RWPE2 (cell line): ENCODE measurements around the gene TECPR2.

ENCODE experiments used
- ATAC-seq: fragments of 200-7000 bp; cut with Tn5 transposase; 3 replicates; pipeline ENCODE4 v1.9.1; 2021; ENCODE audit warnings: low read depth
- DNase-seq: peaks from one replicate; pipeline ENCODE4 v3.0.0-alpha.2; 2020; ENCODE audit warnings: low spot score
- H3K27ac ChIP-seq: fragments of 450-650 bp; 2 replicates; pipeline ENCODE4 v1.5.1; 2017; ENCODE audit warnings: mild to moderate bottlenecking; ENCODE audit not compliant: poor library complexity, severe bottlenecking
- H3K27me3 ChIP-seq: fragments of 250-450 bp; sonication (Bioruptor Pico); 2 replicates; pipeline ENCODE4 v1.5.1; 2021; ENCODE audit warnings: mild to moderate bottlenecking, moderate library complexity; ENCODE audit not compliant: insufficient read depth, poor library complexity, severe bottlenecking
- H3K36me3 ChIP-seq: fragments of 250-450 bp; sonication (Bioruptor Pico); 2 replicates; pipeline ENCODE4 v1.5.1; 2020; ENCODE audit warnings: low read depth, mild to moderate bottlenecking, moderate library complexity
- H3K4me1 ChIP-seq: fragments of 250-450 bp; sonication (Bioruptor Pico); 2 replicates; pipeline ENCODE4 v1.5.1; 2021; ENCODE audit warnings: mild to moderate bottlenecking, moderate library complexity; ENCODE audit not compliant: insufficient read depth, poor library complexity, severe bottlenecking
- H3K4me3 ChIP-seq: fragments of 250-450 bp; sonication (Bioruptor Pico); 2 replicates; pipeline ENCODE4 v1.5.1; 2021; ENCODE audit warnings: mild to moderate bottlenecking, moderate library complexity; ENCODE audit not compliant: severe bottlenecking
- H3K9me3 ChIP-seq: fragments of 250-450 bp; sonication (Bioruptor Pico); 2 replicates; pipeline ENCODE4 v1.5.1; 2021; ENCODE audit warnings: mild to moderate bottlenecking, moderate library complexity; ENCODE audit not compliant: severe bottlenecking
- CTCF ChIP-seq: fragments of 450-650 bp; IDR thresholded peaks from one replicate; pipeline ENCODE4 v1.5.1; 2017; ENCODE audit warnings: mild to moderate bottlenecking, moderate library complexity; ENCODE audit not compliant: poor library complexity, severe bottlenecking

The TECPR2 gene

GRCh38 chr14:102316743-102317563, 45.8 kb upstream of the TECPR2 start:
- Histone ChIP-seq H3K4me3 (peak overlapping the region; percentile 52), H3K27ac (peak overlapping the region; percentile 46), H3K36me3 (no peaks in the 10 kb centered on the region), H3K27me3 (no peaks in the 10 kb centered on the region), H3K4me1 (peaks cover 17% of the 10 kb centered on the region), H3K9me3 (no peaks in the 10 kb centered on the region)
- DNase-seq (peak; percentile 91), ATAC-seq (peak; percentile 68)
- TF ChIP-seq CTCF, result peak; percentile 96

- peak overlapping the region; percentile 46 for H3K27ac ChIP-seq
- peak overlapping the region; percentile 52 for H3K4me3 ChIP-seq
- TF ChIP-seq CTCF, result no peak
- DNase-seq (no peak), ATAC-seq (no peak)
- H3K4me1 ChIP-seq, result peaks cover 17% of the 10 kb centered on the region
- H3K9me3 ChIP-seq, result no peaks in the 10 kb centered on the region
- peaks cover 3% of the 10 kb centered on the region; the same call in 1 of the 2 replicates for H3K36me3 ChIP-seq
- H3K27me3 ChIP-seq, result no peaks in the 10 kb centered on the region
These were observed 45.0 kb upstream of the TECPR2 start for GRCh38 chr14:102317564-102318248.

- Histone ChIP-seq H3K9me3 (no peaks in the 10 kb centered on the region), H3K4me1 (peaks cover 19% of the 10 kb centered on the region), H3K36me3 (peaks cover 10% of the 10 kb centered on the region; the same call in 1 of the 2 replicates), H3K27me3 (no peaks in the 10 kb centered on the region), H3K4me3 (peak overlapping the region; percentile 98), H3K27ac (peak overlapping the region; percentile 67)
- ATAC-seq, result no peak
- no peak for TF ChIP-seq CTCF
- DNase-seq, result no peak
These were observed 43.9 kb upstream of the TECPR2 start for GRCh38 chr14:102318781-102319276.

- peaks cover 18% of the 10 kb centered on the region for H3K4me1 ChIP-seq
- ATAC-seq (peak; percentile 41), DNase-seq (peak; percentile 96)
- no peaks in the 10 kb centered on the region for H3K9me3 ChIP-seq
- peak within 1 kb of the TSS; percentile 98 for H3K4me3 ChIP-seq
- no peaks in the 10 kb centered on the region for H3K27me3 ChIP-seq
- peak within 1 kb of the TSS; percentile 67 for H3K27ac ChIP-seq
- TF ChIP-seq CTCF, result no peak
- H3K36me3 ChIP-seq, result peaks cover 10% of the 10 kb centered on the region; the same call in 1 of the 2 replicates
These were observed 43.2 kb upstream of the TECPR2 start, which contains the start of gene ZNF839 for GRCh38 chr14:102319351-102320032. ZNF839 (plus strand) TSS chr14:102319746; CDS start chr14:102319766, 20 bp downstream.
